Measurements from ENCODE around the gene CSMD2.

GRCh38 chr1:33469691-33470090 is 695.3 kb downstream of the CSMD2 start:
- TF ChIP-seq POLR2A (IDR thresholded peaks at IDR 0.05): no peak
- TF ChIP-seq, protein P1, sequence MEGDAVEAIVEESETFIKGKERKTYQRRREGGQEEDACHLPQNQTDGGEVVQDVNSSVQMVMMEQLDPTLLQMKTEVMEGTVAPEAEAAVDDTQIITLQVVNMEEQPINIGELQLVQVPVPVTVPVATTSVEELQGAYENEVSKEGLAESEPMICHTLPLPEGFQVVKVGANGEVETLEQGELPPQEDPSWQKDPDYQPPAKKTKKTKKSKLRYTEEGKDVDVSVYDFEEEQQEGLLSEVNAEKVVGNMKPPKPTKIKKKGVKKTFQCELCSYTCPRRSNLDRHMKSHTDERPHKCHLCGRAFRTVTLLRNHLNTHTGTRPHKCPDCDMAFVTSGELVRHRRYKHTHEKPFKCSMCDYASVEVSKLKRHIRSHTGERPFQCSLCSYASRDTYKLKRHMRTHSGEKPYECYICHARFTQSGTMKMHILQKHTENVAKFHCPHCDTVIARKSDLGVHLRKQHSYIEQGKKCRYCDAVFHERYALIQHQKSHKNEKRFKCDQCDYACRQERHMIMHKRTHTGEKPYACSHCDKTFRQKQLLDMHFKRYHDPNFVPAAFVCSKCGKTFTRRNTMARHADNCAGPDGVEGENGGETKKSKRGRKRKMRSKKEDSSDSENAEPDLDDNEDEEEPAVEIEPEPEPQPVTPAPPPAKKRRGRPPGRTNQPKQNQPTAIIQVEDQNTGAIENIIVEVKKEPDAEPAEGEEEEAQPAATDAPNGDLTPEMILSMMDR (IDR thresholded peaks at IDR 0.05): no peak
